ENCODE results near the gene CTSO.
"Not testable (repeated sequence)": the region's sequence is repeated elsewhere in the genome, so short reads cannot be mapped to it uniquely, and the experiment has no call there.

Gene CTSO

DNA sequence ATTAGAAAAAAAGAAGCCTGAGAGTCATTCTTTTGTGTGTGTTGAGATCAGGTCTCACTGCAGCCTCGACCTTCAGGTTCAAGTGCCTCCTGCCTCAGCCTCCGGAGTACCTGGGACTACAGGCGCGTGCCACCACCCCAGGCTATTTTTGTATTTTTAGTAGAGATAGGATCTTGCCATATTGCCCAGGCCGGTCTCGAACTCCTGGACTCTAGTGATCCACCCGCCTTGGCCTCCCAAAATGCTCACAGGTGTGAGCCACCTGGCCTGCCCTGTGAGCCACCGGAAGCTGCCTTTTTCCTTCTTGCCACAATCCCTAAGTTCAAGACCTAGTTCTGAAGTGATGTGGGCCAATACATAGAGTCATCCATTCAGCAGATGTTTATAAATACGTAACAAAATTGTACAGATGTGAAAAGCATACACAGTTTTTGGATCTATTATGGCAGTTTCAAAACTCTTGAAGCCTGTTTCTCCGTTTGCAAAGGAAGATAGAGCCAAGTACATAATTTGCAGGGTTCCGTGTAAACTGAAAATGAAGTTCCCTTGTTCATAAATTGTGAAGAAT, 536 bp upstream of the CTSO start:
- DNase-seq, result no peak

DNA sequence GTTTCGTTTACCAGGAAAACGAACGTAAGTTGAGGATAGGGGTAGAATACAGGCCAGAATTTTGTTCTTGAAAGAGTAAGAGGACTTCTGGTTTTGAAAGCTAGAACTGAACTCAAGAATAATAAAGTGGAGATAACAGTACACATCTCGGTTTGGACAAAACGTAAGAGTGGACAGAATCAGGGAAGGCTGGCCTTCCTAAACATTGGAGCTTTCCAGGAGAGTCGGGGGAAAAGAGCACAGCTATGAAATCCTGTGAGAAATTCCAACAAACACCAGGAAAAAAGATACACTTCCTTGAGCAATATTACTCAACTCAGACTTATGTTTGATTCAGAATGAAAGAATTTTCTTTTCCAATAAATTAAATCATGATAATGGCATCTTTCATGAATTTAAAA, 1.2 kb downstream of the CTSO start:
- no peak for DNase-seq

- DNase-seq, result no peak
These were observed 3.2 kb downstream of the CTSO start for GRCh38 chr4:155950461-155950860.

- DNase-seq, result no peak
These were observed 5.1 kb downstream of the CTSO start for GRCh38 chr4:155948541-155948940.

DNA sequence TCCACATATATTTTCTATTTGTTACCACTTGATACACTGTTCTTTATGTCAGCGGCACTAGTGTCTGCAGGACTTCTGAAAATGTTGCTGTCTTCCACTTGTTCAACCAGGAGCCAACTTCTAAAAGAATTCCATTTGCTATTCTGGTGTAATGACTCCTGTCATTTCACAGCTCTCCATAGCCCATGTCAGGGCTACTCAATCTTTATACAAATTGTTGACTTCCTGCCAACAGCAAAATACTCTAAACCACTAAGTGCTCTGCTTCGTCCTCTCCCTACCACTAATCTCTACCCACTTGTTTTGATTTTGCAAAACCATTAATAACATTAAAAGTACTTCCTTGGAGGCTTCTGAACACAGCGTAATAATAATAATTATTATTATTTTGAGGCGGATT, 7.2 kb downstream of the CTSO start:
- DNase-seq, result no peak

- DNase-seq, result no peak
These were observed 9.2 kb downstream of the CTSO start for GRCh38 chr4:155944516-155944915.

DNA sequence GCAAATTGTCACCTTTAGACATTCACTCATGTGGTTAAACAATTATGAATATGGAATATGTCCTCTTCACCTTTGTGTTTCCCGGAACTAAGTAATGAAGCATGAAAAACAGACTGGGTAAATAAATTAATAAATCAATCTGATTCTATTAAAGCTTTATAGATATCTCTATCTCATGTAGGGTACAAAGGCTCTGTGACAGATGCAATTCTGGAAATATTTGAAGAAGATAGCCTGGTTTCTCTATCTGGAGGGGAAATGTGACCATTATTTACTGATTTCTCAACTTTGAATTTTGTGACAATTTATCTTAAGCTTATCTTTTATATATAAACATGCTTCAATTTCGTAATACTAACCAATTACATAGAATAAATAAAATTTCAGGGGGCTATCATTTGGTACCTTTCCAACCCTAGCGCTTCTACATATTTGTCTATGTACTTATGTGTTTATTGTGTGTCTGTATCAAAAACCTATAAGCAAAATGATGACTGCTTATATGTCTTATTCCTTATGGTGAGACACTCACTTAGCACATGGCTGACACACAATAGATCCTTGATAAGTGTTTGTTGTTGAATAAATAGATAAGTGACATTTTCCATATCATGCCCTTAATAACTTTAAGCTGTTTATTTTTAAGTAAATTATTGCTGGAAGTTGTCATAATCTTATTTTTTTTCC, 9.9 kb downstream of the CTSO start:
- no peak for DNase-seq

DNA sequence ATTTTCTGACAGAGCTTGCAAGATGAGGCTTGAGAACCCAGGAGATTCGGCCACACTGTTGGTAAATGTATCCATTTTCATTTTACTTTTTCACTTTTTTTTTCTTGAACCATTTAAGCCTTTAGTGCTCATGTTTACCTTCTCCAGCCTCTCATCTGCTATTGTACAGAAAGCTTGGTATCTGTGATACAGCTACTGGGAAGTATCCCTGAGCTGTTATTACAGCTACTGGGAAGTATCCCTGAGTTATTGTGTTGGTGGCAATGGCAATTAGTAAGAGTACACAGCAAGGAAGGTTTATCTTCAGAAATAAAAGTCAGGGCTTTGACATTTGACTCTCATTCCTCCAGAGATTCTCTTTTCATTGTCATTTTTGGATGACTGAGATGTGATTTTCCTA, 11.8 kb downstream of the CTSO start:
- no peak for DNase-seq

- no peak for DNase-seq
These were observed 12.4 kb downstream of the CTSO start for GRCh38 chr4:155941085-155941790.

DNA sequence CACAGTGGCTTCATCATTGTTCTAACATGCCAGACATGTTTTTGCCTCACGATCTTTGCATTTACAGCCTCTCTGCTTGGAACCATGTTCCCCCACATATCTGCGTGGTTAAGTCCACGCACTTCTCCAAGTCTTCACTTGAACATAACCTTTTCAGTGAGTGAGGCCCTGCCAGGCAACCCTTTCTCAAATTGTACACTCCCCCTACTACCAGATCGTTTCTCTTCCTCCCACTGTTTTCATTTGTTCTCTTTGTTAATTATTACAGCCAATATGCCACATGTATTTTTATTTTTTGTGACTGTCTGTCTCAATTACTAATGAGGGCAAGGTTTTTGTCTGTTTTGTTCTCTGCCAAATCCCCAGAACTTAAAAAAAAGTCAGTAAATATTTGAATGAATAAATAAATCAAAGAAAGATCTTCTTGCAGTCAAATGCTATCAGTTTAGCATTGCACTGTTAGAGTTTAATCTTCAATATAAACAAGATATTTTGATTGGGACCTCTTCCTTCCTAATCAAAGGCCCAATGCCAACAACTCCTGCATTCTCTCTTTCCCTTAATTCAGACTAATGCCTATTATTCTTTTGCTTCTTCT, 18.2 kb downstream of the CTSO start:
- no peak for DNase-seq

DNA sequence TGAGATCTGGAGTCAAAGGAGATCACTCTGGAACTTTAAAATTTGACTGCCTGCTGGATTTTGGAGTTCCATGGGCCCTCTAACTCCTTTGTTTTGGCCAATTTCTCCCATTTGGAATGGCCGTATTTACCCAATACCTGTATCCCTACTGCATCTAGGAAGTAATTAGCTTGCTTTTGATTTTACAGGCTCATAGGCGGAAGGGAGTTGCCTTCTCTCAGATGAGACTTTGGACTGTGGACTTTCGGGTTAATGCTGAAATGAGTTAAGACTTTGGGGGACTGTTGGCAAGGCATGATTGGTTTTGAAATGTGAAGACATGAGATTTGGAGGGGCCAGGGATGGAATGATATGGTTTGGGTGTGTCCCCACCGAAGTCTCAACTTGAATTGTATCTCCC, 19.0 kb downstream of the CTSO start:
- DNase-seq, result not testable (repeated sequence)

- no peak for DNase-seq
These were observed 22.0 kb downstream of the CTSO start for GRCh38 chr4:155931634-155932033.

DNA sequence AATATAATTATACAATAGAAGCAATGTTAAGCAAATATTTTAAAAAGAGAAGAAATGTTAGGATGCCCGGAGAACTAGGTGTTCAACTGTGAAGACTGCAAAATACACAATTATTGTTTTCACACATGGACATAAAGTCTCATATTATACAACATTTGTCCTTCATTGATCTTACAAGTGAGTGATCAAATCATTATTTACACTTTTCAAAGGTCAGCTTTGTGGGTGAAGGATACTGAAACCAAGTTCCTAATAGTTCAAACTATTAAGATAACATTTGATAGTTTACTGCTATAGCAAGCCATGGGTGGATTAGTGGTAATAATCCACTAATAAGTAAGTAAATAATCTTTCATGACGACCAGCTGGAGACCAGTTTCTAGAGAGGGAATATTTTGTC, 23.3 kb downstream of the CTSO start:
- DNase-seq, result no peak

- DNase-seq, result no peak
These were observed 23.8 kb downstream of the CTSO start for GRCh38 chr4:155929833-155930232.

DNA sequence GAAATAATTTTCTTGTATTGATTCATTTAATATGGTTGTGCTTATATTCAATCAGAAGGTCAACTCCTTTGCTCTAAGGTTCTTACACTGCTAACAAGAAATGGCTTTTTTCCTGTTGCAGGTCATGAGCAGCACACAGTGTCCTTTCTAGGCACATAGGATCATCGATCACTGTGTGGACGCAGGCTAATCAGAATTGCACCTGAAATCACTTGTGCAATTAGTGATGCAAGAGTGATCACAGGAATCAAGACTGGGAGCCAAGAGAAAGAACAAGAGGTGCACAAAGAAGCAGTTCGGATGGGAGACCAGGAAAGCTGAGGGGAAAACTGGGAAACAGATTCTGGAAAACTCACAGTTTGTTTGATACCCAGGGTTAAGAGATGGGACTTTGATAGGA, 29.0 kb downstream of the CTSO start:
- no peak for DNase-seq

DNA sequence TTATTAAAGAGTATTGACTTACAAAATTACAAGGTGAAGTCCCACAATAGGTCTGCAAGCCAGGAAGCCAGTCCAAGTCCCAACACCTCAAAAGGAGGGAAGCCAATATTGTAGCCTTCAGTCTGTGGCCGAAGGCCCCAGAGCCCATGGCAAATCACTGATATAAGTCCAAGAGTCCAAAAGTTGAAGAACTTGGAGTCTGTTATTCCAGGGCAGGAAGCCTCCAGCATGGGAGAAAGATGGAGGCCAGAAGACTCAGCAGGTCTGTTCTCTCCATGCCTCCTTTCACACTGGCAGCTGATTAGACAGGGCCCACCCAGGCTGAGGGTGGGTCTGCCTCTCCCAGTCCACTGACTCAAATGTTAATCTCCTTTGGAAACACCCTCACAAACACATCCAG, 32.1 kb downstream of the CTSO start:
- no peak for DNase-seq

DNA sequence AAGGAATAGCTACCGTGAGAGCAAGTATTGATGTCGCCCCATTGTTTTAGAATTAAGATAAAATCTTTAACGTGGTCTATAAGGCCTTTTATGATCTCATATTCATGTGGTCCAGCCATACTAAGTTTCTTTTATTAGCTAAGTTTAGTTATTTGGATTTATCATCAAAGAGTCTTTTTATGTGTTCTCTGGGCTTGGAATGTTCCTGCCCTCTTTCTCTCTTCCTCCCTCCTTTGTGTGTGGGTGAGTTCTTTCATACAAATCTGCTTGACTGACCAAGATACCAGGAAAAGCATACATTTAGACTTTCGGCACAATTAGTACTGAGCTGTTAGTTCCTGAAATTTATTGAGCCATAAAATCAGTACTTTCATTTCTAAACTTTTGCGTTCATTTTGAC, 38.9 kb downstream of the CTSO start:
- no peak for DNase-seq

GRCh38 chr4:155911905-155912304, 41.8 kb downstream of the CTSO start:
- DNase-seq, result no peak

DNA sequence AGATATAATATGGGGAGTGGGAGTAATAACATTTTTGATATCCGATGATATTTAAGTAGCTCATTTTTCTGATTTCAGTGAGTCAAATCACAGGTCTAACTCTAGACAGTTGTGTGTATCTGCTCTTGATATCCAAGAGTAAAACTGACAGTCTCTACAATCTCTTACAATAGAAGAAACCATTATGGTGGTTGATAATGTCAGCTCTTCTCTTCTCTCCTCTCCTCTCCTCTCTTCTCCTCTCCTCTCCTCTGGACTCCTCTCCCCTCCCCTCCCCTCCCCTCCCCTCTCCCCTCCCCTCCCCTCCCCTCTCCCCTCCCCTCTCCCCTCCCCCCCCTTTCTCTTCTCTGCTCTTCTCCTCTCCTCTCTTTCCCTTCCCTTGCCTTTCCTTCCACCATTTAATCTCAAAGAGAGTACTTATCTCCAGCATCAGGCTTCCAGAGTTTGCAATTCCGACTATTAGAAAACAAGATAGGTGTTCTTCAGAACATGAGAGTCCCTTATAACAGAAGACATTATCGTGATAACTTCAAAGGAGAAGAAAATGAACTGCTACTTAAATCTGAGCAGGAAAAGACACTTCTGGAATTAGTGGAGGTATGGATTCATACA, 43.9 kb downstream of the CTSO start:
- DNase-seq, result no peak

- DNase-seq, result no peak
These were observed 45.2 kb downstream of the CTSO start for GRCh38 chr4:155908187-155909139.

GRCh38 chr4:155907556-155907955, 46.1 kb downstream of the CTSO start:
- no peak for DNase-seq

DNA sequence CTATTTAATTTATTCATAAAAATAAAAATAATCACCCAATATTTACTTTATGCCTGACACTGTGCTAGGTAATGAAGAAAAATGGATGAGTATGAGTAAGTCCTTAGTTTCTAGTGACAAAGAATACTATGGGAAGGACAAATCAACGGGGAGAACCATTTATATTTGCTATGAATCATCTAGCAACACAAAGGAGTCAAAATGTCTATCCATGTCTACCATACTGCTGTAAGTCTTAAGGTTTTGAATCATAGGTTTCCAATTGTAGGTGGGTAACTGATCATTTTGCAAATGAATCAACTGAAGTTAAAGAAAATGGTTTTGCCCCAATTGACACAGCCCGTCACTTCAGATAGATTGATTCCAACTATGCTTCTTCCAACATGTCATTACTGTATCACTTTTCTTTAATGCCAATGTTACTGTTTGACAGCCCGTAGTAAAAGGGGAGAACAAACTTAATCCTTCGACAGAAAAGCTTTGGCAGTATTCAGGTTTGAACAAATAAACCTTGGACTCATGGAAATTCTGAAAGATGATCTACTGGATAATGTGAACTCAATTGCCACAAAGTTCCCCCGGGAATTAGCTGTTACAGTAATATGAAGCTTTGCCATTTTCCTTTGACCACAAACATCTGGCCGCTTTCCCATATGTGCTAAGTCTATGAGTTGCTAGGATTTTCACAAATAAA, 47.0 kb downstream of the CTSO start:
- no peak for DNase-seq
